Left ventricle myocardium superior (tissue), 1 donor: ENCODE data around the gene CSRP2. TPM values are rescaled to one million over a fixed set of nuclear protein-coding genes. Genes with fewer than 3 reads are reported as not detected.

Experiments
- ATAC-seq: fragments of 200-7000 bp; cut with Tn5 transposase; one replicate; pipeline ENCODE4 v1.9.1; 2020; ENCODE audit warnings: mild to moderate bottlenecking, moderate library complexity
- DNase-seq: peaks from one replicate; pipeline ENCODE4 v3.0.0-alpha.2; 2020
- intact Hi-C: fragments of 100-400 bp; cut with micrococcal nuclease; formaldehyde crosslinking; loops from one replicate; pipeline ENCODE4 v1.11.0; 2022
- total RNA-seq: library from RNA; stranded (reverse); fragmentation: NEBNext Ultra II Directional; extraction: Animal tissue kit (Norgen Biotek cat#: 25700); gene quantifications from one replicate; pipeline ENCODE4 v1.2.1, GENCODE V29; 2021
- donor health status: DM: no; HTN: yes; CAD: no; lungs with severe emphysema.

The CSRP2 gene
- total RNA-seq, 1 donor from 2014 or later, result 54.1 TPM

- ATAC-seq, result peak; percentile 26
- DNase-seq, result no peak
- intact Hi-C loops, result no loop called here
These were observed 19.6 kb upstream of the CSRP2 start for GRCh38 chr12:76898442-76898841.

GRCh38 chr12:76896274-76896673, 17.5 kb upstream of the CSRP2 start:
- intact Hi-C loops, result no loop called here
- ATAC-seq, result no peak
- no peak for DNase-seq

GRCh38 chr12:76895796-76896195, 17.0 kb upstream of the CSRP2 start:
- no peak for ATAC-seq
- DNase-seq, result no peak
- intact Hi-C loops, result no loop called here

GRCh38 chr12:76891609-76892008, 12.8 kb upstream of the CSRP2 start:
- no peak for DNase-seq
- intact Hi-C loops, result no loop called here
- no peak for ATAC-seq

- ATAC-seq, result no peak
- intact Hi-C loops, result no loop called here
- no peak for DNase-seq
These were observed 11.6 kb upstream of the CSRP2 start for GRCh38 chr12:76890151-76891143.

- DNase-seq (no peak), ATAC-seq (no peak)
- intact Hi-C loops, result no loop called here
These were observed 10.0 kb upstream of the CSRP2 start for GRCh38 chr12:76888775-76889174.

GRCh38 chr12:76883811-76884210, 5.0 kb upstream of the CSRP2 start:
- peak; percentile 77 for ATAC-seq
- intact Hi-C loops, result no loop called here
- DNase-seq, result peak; percentile 74

GRCh38 chr12:76883151-76883550, 4.3 kb upstream of the CSRP2 start:
- intact Hi-C loops, result no loop called here
- DNase-seq (no peak), ATAC-seq (no peak)

GRCh38 chr12:76882367-76882766, 3.5 kb upstream of the CSRP2 start:
- ATAC-seq (no peak), DNase-seq (no peak)
- intact Hi-C loops, result no loop called here

GRCh38 chr12:76881142-76881541, 2.3 kb upstream of the CSRP2 start:
- ATAC-seq, result no peak
- DNase-seq, result no peak
- intact Hi-C loops, result no loop called here

GRCh38 chr12:76880519-76881023, 1.8 kb upstream of the CSRP2 start:
- no peak for ATAC-seq
- no peak for DNase-seq
- intact Hi-C loops, result no loop called here

- DNase-seq, result peak; percentile 34
- no peak for ATAC-seq
- intact Hi-C loops, result no loop called here
These were observed 1.1 kb upstream of the CSRP2 start for GRCh38 chr12:76879710-76880518.

GRCh38 chr12:76878099-76878898, 520 bp downstream of the CSRP2 start:
- intact Hi-C loops, result no loop called here
- DNase-seq (peak; percentile 44), ATAC-seq (peak; percentile 31)

- DNase-seq (no peak), ATAC-seq (no peak)
- intact Hi-C loops, result no loop called here
These were observed 2.1 kb downstream of the CSRP2 start for GRCh38 chr12:76876696-76877229.

GRCh38 chr12:76874491-76875190, 4.2 kb downstream of the CSRP2 start:
- ATAC-seq (no peak), DNase-seq (no peak)
- intact Hi-C loops, result no loop called here

- ATAC-seq, result no peak
These were observed 4.8 kb downstream of the CSRP2 start for GRCh38 chr12:76874027-76874426.

GRCh38 chr12:76872415-76872814, 6.4 kb downstream of the CSRP2 start:
- no peak for ATAC-seq
- intact Hi-C loops, result no loop called here
- DNase-seq, result no peak

More at GRCh38 chr12:76874027-76874426, 4.8 kb downstream of the CSRP2 start:
- intact Hi-C loops, result no loop called here
- no peak for DNase-seq

GRCh38 chr12:76871742-76872141, 7.1 kb downstream of the CSRP2 start:
- intact Hi-C loops, result no loop called here
- no peak for DNase-seq

More at GRCh38 chr12:76871742-76872141, 7.1 kb downstream of the CSRP2 start:
- no peak for ATAC-seq
